CD4-positive, alpha-beta T cell treated with Interleukin-6 for 4 hours (primary cell): Measurements from ENCODE around the gene SLC34A3.

Experiments
- DNase-seq: peaks from one replicate; pipeline ENCODE4 v3.0.0-alpha.2; 2020; ENCODE audit warnings: mixed read lengths

SLC34A3 gene

GRCh38 chr9:137263506-137263905, 32.8 kb downstream of the SLC34A3 start:
- DNase-seq = no peak

- DNase-seq = no peak
These were observed 33.4 kb downstream of the SLC34A3 start for GRCh38 chr9:137264067-137264466.

- no peak for DNase-seq
These were observed 34.9 kb downstream of the SLC34A3 start for GRCh38 chr9:137265496-137266161.

GRCh38 chr9:137266162-137266527, 35.4 kb downstream of the SLC34A3 start:
- no peak for DNase-seq

- DNase-seq = no peak
These were observed 36.1 kb downstream of the SLC34A3 start for GRCh38 chr9:137266585-137267453.

- DNase-seq = no peak
These were observed 37.2 kb downstream of the SLC34A3 start for GRCh38 chr9:137267933-137268355.

GRCh38 chr9:137268538-137269201, 38.0 kb downstream of the SLC34A3 start:
- DNase-seq = no peak

GRCh38 chr9:137269231-137269772, 38.6 kb downstream of the SLC34A3 start:
- no peak for DNase-seq

- DNase-seq = peak; percentile 62
These were observed 40.4 kb downstream of the SLC34A3 start for GRCh38 chr9:137270929-137271695.

- no peak for DNase-seq
These were observed 41.0 kb downstream of the SLC34A3 start for GRCh38 chr9:137271696-137272076.

- no peak for DNase-seq
These were observed 41.8 kb downstream of the SLC34A3 start for GRCh38 chr9:137272241-137273094.

GRCh38 chr9:137273095-137273490, 42.4 kb downstream of the SLC34A3 start:
- no peak for DNase-seq

GRCh38 chr9:137273611-137274320, 43.1 kb downstream of the SLC34A3 start:
- no peak for DNase-seq

- DNase-seq = no peak
These were observed 44.5 kb downstream of the SLC34A3 start for GRCh38 chr9:137275203-137275587.

- no peak for DNase-seq
These were observed 45.1 kb downstream of the SLC34A3 start for GRCh38 chr9:137275588-137276472.

- no peak for DNase-seq
These were observed 46.0 kb downstream of the SLC34A3 start for GRCh38 chr9:137276473-137277328.

- DNase-seq = peak; percentile 41
These were observed 46.8 kb downstream of the SLC34A3 start, which contains the start of gene TOR4A for GRCh38 chr9:137277329-137278041. Gene TOR4A (plus strand): TSS chr9:137277726. CDS start chr9:137278690, 964 bp downstream.

GRCh38 chr9:137278061-137278701, 47.5 kb downstream of the SLC34A3 start:
- peak; percentile 27 for DNase-seq
